ENCODE measurements around the gene UXS1.

- TF ChIP-seq, protein P1, sequence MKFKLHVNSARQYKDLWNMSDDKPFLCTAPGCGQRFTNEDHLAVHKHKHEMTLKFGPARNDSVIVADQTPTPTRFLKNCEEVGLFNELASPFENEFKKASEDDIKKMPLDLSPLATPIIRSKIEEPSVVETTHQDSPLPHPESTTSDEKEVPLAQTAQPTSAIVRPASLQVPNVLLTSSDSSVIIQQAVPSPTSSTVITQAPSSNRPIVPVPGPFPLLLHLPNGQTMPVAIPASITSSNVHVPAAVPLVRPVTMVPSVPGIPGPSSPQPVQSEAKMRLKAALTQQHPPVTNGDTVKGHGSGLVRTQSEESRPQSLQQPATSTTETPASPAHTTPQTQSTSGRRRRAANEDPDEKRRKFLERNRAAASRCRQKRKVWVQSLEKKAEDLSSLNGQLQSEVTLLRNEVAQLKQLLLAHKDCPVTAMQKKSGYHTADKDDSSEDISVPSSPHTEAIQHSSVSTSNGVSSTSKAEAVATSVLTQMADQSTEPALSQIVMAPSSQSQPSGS (IDR thresholded peaks at IDR 0.05; ENCODE audit: low read length), result no peak
- TF ChIP-seq EP300 (IDR thresholded peaks at IDR 0.05; ENCODE audit: borderline replicate concordance in 1 of 2, low read depth in 2 of 2, low read length in 2 of 2) (no peak), YY1 (IDR thresholded peaks at IDR 0.05; ENCODE audit: low read depth, low read length) (no peak), EZH2 (IDR thresholded peaks at IDR 0.05; ENCODE audit: low read depth, low read length, severe bottlenecking) (no peak), SP1 (IDR thresholded peaks at IDR 0.05; ENCODE audit: low read depth, low read length) (no peak), POLR2A (IDR thresholded peaks at IDR 0.05; ENCODE audit: control extremely low read depth in 1 of 2, low read depth in 2 of 2, low read length in 2 of 2) (no peak), POLR2AphosphoS5 (IDR thresholded peaks at IDR 0.05; ENCODE audit: low read depth, low read length) (no peak), ZNF274 (IDR thresholded peaks at IDR 0.05; ENCODE audit: borderline replicate concordance, extremely low read depth, low read length) (no peak), GTF2F1 (IDR thresholded peaks at IDR 0.05; ENCODE audit: borderline replicate concordance, low read depth, low read length) (no peak), TBP (IDR thresholded peaks at IDR 0.05; ENCODE audit: low read depth, low read length) (no peak), RFX5 (IDR thresholded peaks at IDR 0.05; ENCODE audit: borderline replicate concordance, low read depth, low read length) (no peak), CEBPB (IDR thresholded peaks at IDR 0.05; ENCODE audit: low read depth, low read length) (no peak)
- TF ChIP-seq, protein P2, sequence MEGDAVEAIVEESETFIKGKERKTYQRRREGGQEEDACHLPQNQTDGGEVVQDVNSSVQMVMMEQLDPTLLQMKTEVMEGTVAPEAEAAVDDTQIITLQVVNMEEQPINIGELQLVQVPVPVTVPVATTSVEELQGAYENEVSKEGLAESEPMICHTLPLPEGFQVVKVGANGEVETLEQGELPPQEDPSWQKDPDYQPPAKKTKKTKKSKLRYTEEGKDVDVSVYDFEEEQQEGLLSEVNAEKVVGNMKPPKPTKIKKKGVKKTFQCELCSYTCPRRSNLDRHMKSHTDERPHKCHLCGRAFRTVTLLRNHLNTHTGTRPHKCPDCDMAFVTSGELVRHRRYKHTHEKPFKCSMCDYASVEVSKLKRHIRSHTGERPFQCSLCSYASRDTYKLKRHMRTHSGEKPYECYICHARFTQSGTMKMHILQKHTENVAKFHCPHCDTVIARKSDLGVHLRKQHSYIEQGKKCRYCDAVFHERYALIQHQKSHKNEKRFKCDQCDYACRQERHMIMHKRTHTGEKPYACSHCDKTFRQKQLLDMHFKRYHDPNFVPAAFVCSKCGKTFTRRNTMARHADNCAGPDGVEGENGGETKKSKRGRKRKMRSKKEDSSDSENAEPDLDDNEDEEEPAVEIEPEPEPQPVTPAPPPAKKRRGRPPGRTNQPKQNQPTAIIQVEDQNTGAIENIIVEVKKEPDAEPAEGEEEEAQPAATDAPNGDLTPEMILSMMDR (IDR thresholded peaks at IDR 0.05; ENCODE audit: control extremely low read depth in 1 of 3, insufficient read depth in 1 of 3, low read depth in 1 of 3, low read length in 3 of 3), result no peak
Observed at GRCh38 chr2:106201661-106202060, 7.6 kb upstream of the UXS1 start.

Measured in H1 (cell line).